Gastrocnemius medialis (tissue), 4 donors: ENCODE measurements around the gene ZNF341.

ENCODE experiments used
- CTCF ChIP-seq, 5 experiments: fragments of 450-650 bp in 3 of 5; fragments of 200-600 bp in 2 of 5; sonication (generic) in 2 of 5; IDR thresholded peaks in 4 of 5; conservative IDR thresholded peaks in 1 of 5; 1 replicate in 4 of 5; 2 replicates in 1 of 5; pipeline ENCODE4 v1.5.1; 2016 to 2019; ENCODE audit warnings: antibody characterized with exemption in 5 of 5, mild to moderate bottlenecking in 3 of 5, moderate library complexity in 3 of 5
- POLR2A ChIP-seq, 2 donors: fragments of 450-650 bp; IDR thresholded peaks; one replicate each; pipeline ENCODE4 v1.6.1; 2017; ENCODE audit warnings: antibody characterized with exemption in 2 of 2, mild to moderate bottlenecking in 2 of 2, moderate library complexity in 2 of 2

DNA sequence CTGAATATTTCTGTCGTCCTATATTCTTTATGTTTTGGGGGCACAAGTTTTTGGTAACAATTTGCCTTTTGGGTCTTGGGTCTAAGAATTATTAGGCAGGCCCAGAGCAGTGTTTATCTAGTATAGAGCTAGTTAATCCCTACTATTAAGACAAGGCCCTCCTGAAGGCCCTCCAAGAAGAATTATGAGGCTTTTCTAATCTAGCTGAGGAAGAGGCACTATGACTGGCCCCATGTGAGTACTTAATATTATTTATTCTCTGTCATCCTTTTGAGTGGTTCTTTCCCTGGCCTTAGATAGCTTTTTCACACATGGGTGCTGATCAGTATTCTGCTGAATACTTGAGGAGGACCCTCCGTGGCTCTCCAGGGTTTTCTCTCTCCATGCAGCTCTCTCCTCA is 104.5 kb downstream of the ZNF341 start:
- TF ChIP-seq CTCF (IDR thresholded peaks at IDR 0.05 in 4 of 5, conservative IDR thresholded peaks at IDR 0.05 in 1 of 5) (no peak), POLR2A (IDR thresholded peaks at IDR 0.05) (no peak)
